B cell (primary cell): ENCODE measurements around the gene ARHGEF10L. TPM values are rescaled to one million over a fixed set of nuclear protein-coding genes. Genes with fewer than 3 reads are reported as not detected.

ENCODE experiments used
- ATAC-seq: fragments of 200-7000 bp; cut with Tn5 transposase; one replicate; pipeline ENCODE4 v1.10.0; 2021; ENCODE audit warnings: low read depth, mild to moderate bottlenecking, moderate number of reproducible peaks, moderate library complexity
- CTCF ChIA-PET: fragments of 350-600 bp; sonication (Branson Sonifier 250); formaldehyde crosslinking; loops from one replicate; lab custom pipeline; 2021; ENCODE audit warnings: antibody characterized with exemption, inconsistent platforms; lab: Charles Lee
- POLR2A ChIA-PET: fragments of 350-600 bp; sonication (Branson Sonifier 250); formaldehyde crosslinking; loops from one replicate; lab custom pipeline; 2021; ENCODE audit warnings: antibody characterized with exemption; lab: Charles Lee
- DNase-seq: peaks from one replicate; pipeline ENCODE4 v3.0.0; 2013
- H2AFZ ChIP-seq: 2 replicates; pipeline ENCODE4 v1.6.1; 2012; ENCODE audit warnings: mild to moderate bottlenecking, low read depth, low read length; ENCODE audit not compliant: insufficient read depth, poor library complexity, severe bottlenecking
- H3K27ac ChIP-seq, 2 donors: 1 replicate in 1 of 2; 2 replicates in 1 of 2; pipeline ENCODE4 v1.5.1; 2012 to 2013; ENCODE audit warnings: low read length in 2 of 2, mild to moderate bottlenecking in 2 of 2, moderate library complexity in 1 of 2
- H3K27me3 ChIP-seq, 4 experiments: fragments of 200-600 bp in 1 of 4; sonication (generic) in 1 of 4; replicated peaks in 1 of 4; 1 replicate in 2 of 4; 2 replicates in 2 of 4; pipeline versions ENCODE4 v1.6.1 to v1.7.0; 2013 to 2016; ENCODE audit warnings: low read length in 3 of 4, mild to moderate bottlenecking in 2 of 4, mixed read lengths in 1 of 4, moderate library complexity in 1 of 4; ENCODE audit not compliant: insufficient read depth in 4 of 4, control insufficient read depth in 3 of 4; ENCODE audit errors: control extremely low read depth in 1 of 4
- H3K36me3 ChIP-seq, 2 experiments: replicated peaks in 1 of 2; 1 replicate in 1 of 2; 2 replicates in 1 of 2; pipeline versions ENCODE4 v1.6.1 to v1.7.1; 2013; ENCODE audit warnings: low read length in 1 of 2; ENCODE audit not compliant: insufficient read depth in 2 of 2, control insufficient read depth in 1 of 2; ENCODE audit errors: control extremely low read depth in 1 of 2, extremely low read depth in 1 of 2
- H3K4me1 ChIP-seq, 2 donors: fragments of 200-600 bp in 1 of 2; sonication (generic) in 1 of 2; 1 replicate in 1 of 2; 2 replicates in 1 of 2; pipeline versions ENCODE4 v1.5.1 to v1.6.1; 2013 to 2017; ENCODE audit warnings: low read length in 2 of 2; ENCODE audit not compliant: control insufficient read depth in 2 of 2, insufficient read depth in 2 of 2
- H3K4me2 ChIP-seq: replicated peaks from 2 replicates; pipeline ENCODE3; 2012; ENCODE audit warnings: mild to moderate bottlenecking, low read depth, low read length; ENCODE audit not compliant: poor library complexity, severe bottlenecking
- H3K4me3 ChIP-seq, 5 experiments: fragments of 200-600 bp in 1 of 5; sonication (generic) in 1 of 5; 1 replicate in 3 of 5; 2 replicates in 2 of 5; pipeline versions ENCODE4 v1.5.1 to v1.7.0; 2011 to 2016; ENCODE audit warnings: low read length in 4 of 5, mild to moderate bottlenecking in 4 of 5, low read depth in 2 of 5, control low read depth in 1 of 5, moderate library complexity in 1 of 5; ENCODE audit not compliant: insufficient read depth in 1 of 5; ENCODE audit errors: control extremely low read depth in 1 of 5, extremely low read depth in 1 of 5
- H3K79me2 ChIP-seq: fragments of 200-600 bp; sonication (generic); one replicate; pipeline ENCODE4 v1.6.0; 2016; ENCODE audit warnings: low read length; ENCODE audit not compliant: control insufficient read depth, insufficient read depth
- H3K9ac ChIP-seq: fragments of 200-600 bp; sonication (generic); 2 replicates; pipeline ENCODE4 v1.6.1; 2017; ENCODE audit warnings: mild to moderate bottlenecking, low read length, moderate library complexity
- H3K9me3 ChIP-seq, 3 donors: one replicate each; pipeline versions ENCODE4 v1.6.1 to v1.7.1; 2013; ENCODE audit warnings: low read length in 2 of 3; ENCODE audit not compliant: control insufficient read depth in 2 of 3, insufficient read depth in 1 of 3; ENCODE audit errors: control extremely low read depth in 1 of 3
- H4K20me1 ChIP-seq: 2 replicates; pipeline ENCODE4 v1.6.0; 2012; ENCODE audit warnings: mild to moderate bottlenecking, low read length; ENCODE audit not compliant: insufficient read depth, control insufficient read depth, poor library complexity, severe bottlenecking
- H3K27ac Mint-ChIP-seq: one replicate; pipeline ENCODE4 v1.8.0; 2021; ENCODE audit warnings: mixed read lengths
- H3K27me3 Mint-ChIP-seq: one replicate; pipeline ENCODE4 v1.8.0; 2021; ENCODE audit warnings: mixed read lengths
- H3K4me1 Mint-ChIP-seq: one replicate; pipeline ENCODE4 v1.8.0; 2021; ENCODE audit warnings: mixed read lengths
- H3K4me3 Mint-ChIP-seq: one replicate; pipeline ENCODE4 v1.8.0; 2021; ENCODE audit warnings: mixed read lengths
- H3K9me3 Mint-ChIP-seq: one replicate; pipeline ENCODE4 v1.8.0; 2022; ENCODE audit warnings: mixed read lengths; ENCODE audit not compliant: insufficient read depth
- EZH2 ChIP-seq: IDR thresholded peaks from 2 replicates; pipeline ENCODE4 v1.6.1; 2012; ENCODE audit warnings: borderline replicate concordance, low read depth, mild to moderate bottlenecking, moderate library complexity, low read length; ENCODE audit not compliant: insufficient read depth, poor library complexity, severe bottlenecking
- whole genome bisulfite sequencing: methylation state at CpG from one replicate; pipeline ENCODE4 v1.1.5; 2013; ENCODE audit warnings: missing lambda C conversion rate; ENCODE audit not compliant: insufficient coverage; 5-methylcytosine and 5-hydroxymethylcytosine counted together
- intact Hi-C: fragments of 100-400 bp; cut with micrococcal nuclease; formaldehyde crosslinking; loops from one replicate; pipeline ENCODE4 v1.10.0; 2022
- polyA plus RNA-seq: library from polyadenylated mRNA; depleted of rRNA; stranded (reverse); fragments of >200 nt; gene quantifications from 2 replicates; pipeline ENCODE4 v1.2.3, GENCODE V29; 2012
- total RNA-seq, 2 donors: library from RNA; stranded (reverse); fragments of 120-200 nt in 1 of 2; gene quantifications; 1 replicate in 1 of 2; 2 replicates in 1 of 2; pipeline versions ENCODE4 v1.2.3 to v1.2.4, GENCODE V29; 2013 to 2022
- TF ChIP-seq, protein P1 (sequence below): fragments of 200-600 bp; IDR thresholded peaks from one replicate; pipeline ENCODE4 v1.8.0; 2022; ENCODE audit warnings: antibody characterized with exemption, mild to moderate bottlenecking

The ARHGEF10L gene
- total and polyA plus RNA-seq, 2 donors (not counting 1 experiment from before 2014, with no cell fraction given), result 2.0 to 4.9 TPM

DNA sequence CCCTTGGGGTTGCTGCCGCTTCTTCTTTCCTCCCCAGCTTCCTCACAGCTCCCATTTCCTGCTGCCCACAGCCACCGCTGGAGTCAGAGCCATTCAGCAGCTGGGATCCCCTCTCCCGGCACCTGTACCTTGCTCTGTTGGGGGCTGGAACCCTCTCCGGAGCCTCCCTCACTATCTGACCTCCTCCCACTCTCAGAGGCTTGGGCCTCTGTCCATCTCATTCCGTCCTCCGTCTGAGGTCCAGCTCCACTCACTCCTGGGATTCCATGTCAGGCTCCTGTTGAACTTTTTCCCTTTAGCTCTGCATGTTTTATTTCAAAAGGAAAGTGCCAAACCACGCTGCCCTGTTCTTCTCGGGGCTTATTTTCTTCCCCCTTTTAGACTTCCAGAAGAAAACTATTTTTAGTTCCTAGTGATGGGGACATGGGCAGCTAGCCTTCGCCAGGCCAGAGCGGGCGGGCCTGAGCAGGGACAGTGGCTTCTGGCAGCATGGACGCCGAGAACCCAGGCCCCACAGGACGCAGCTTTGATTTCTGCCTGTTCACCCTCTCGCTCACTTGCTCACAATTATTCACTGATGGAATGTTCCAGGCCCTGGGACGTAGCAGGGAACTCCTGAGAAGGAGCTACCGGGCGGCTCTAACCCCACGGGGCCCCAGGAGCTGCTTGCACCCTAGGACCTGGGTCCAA, 79.2 kb downstream of the ARHGEF10L start:
- no peak overlapping the region for H2AFZ ChIP-seq
- no peak for DNase-seq
- TF ChIP-seq, protein P1, sequence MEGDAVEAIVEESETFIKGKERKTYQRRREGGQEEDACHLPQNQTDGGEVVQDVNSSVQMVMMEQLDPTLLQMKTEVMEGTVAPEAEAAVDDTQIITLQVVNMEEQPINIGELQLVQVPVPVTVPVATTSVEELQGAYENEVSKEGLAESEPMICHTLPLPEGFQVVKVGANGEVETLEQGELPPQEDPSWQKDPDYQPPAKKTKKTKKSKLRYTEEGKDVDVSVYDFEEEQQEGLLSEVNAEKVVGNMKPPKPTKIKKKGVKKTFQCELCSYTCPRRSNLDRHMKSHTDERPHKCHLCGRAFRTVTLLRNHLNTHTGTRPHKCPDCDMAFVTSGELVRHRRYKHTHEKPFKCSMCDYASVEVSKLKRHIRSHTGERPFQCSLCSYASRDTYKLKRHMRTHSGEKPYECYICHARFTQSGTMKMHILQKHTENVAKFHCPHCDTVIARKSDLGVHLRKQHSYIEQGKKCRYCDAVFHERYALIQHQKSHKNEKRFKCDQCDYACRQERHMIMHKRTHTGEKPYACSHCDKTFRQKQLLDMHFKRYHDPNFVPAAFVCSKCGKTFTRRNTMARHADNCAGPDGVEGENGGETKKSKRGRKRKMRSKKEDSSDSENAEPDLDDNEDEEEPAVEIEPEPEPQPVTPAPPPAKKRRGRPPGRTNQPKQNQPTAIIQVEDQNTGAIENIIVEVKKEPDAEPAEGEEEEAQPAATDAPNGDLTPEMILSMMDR, result no peak
- TF ChIP-seq EZH2, result no peak
- peaks cover 18% of the 10 kb centered on the region for H3K27me3 Mint-ChIP-seq
- no peak overlapping the region for H3K4me3 ChIP-seq
- intact Hi-C loops, result no loop called here
- no peak overlapping the region for H3K27ac Mint-ChIP-seq
- H3K27me3 ChIP-seq, result peaks cover 0 to 4% (median 0%) of the 10 kb centered on the region in 4 experiments
- no peaks in the 10 kb centered on the region for H4K20me1 ChIP-seq
- H3K4me1 Mint-ChIP-seq, result no peaks in the 10 kb centered on the region
- ChIA-PET POLR2A (interaction anchor here (0.6 kb wide), 1 partner anchor 65 kb away, joined by 3 read pairs; no protein-coding TSS in a partner anchor), CTCF (no interaction called here)
- no peaks in the 10 kb centered on the region for H3K36me3 ChIP-seq
- no peak for ATAC-seq
- no peaks in the 10 kb centered on the region for H3K4me1 ChIP-seq
- no peak overlapping the region for H3K9ac ChIP-seq
- no peak overlapping the region for H3K27ac ChIP-seq
- H3K4me3 Mint-ChIP-seq, result no peak overlapping the region
- no peaks in the 10 kb centered on the region for H3K9me3 Mint-ChIP-seq
- no peaks in the 10 kb centered on the region for H3K79me2 ChIP-seq
- H3K9me3 ChIP-seq, result no peaks in the 10 kb centered on the region
- H3K4me2 ChIP-seq, result no peak overlapping the region
- 78% methylated on average over 17 of the region's 19 CpGs for WGBS

DNA sequence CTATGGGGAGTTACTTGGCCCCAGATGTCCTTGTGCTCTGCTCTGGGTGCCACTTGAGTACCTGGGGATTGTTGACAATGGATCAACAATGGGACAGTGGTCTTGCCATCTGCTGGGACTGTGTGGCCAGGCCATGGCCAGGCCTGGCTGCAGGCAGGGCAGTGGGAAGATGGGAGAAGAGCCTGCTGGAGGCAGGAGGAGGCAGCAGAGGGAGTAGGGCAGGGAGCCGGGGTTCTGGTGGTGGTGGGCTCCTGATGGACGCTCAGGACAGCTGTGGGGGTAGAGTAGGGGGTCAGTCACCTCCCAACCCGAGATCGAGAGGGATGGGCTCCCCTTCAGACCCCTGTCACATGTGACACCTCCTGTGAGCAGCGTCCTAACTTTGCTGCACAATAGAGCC, 81.0 kb downstream of the ARHGEF10L start:
- TF ChIP-seq, protein P1, result no peak
- no peak for TF ChIP-seq EZH2
- no peak overlapping the region for H2AFZ ChIP-seq
- no peaks in the 10 kb centered on the region for H3K4me1 Mint-ChIP-seq
- DNase-seq (no peak), ATAC-seq (no peak)
- H3K4me2 ChIP-seq, result no peak overlapping the region
- intact Hi-C loops, result no loop called here
- H3K4me3 Mint-ChIP-seq, result no peak overlapping the region
- no peaks in the 10 kb centered on the region for H3K36me3 ChIP-seq
- H3K4me1 ChIP-seq, result no peaks in the 10 kb centered on the region
- no peak overlapping the region for H3K27ac Mint-ChIP-seq
- H3K4me3 ChIP-seq, result no peak overlapping the region
- peaks cover 18% of the 10 kb centered on the region for H3K27me3 Mint-ChIP-seq
- 75% methylated on average over 5 of the region's 5 CpGs for WGBS
- no peaks in the 10 kb centered on the region for H3K79me2 ChIP-seq
- no peaks in the 10 kb centered on the region for H3K9me3 Mint-ChIP-seq
- no peak overlapping the region for H3K27ac ChIP-seq
- POLR2A ChIA-PET, result no interaction called here
- H3K9ac ChIP-seq, result no peak overlapping the region
- peaks cover 0 to 4% (median 0%) of the 10 kb centered on the region in 4 experiments for H3K27me3 ChIP-seq
- H4K20me1 ChIP-seq, result no peaks in the 10 kb centered on the region
- no peaks in the 10 kb centered on the region for H3K9me3 ChIP-seq
- CTCF ChIA-PET, result interaction anchor here (1.6 kb wide), 1 partner anchor 14 kb away, joined by 3 read pairs; no protein-coding TSS in a partner anchor
